Endothelial cell of umbilical vein (primary cell): ENCODE data around the gene HADH.

Experiments used
- CTCF ChIP-seq, 2 donors: IDR thresholded peaks; 1 replicate in 1 of 2; 2 replicates in 1 of 2; pipeline ENCODE4 v1.5.1; 2011; ENCODE audit warnings: low read length in 2 of 2, mild to moderate bottlenecking in 2 of 2, moderate library complexity in 2 of 2, control low read depth in 1 of 2, inconsistent platforms in 1 of 2, low read depth in 1 of 2; ENCODE audit not compliant: insufficient read depth in 1 of 2; ENCODE audit errors: extremely low read depth in 1 of 2
- EZH2 ChIP-seq: IDR thresholded peaks from 2 replicates; pipeline ENCODE4 v1.6.1; 2012; ENCODE audit warnings: borderline replicate concordance, low read depth, mild to moderate bottlenecking, moderate library complexity, low read length, inconsistent platforms; ENCODE audit not compliant: severe bottlenecking
- GATA2 ChIP-seq: IDR thresholded peaks from 2 replicates; pipeline ENCODE4 v1.7.0; 2011; ENCODE audit warnings: low read depth, mild to moderate bottlenecking, moderate library complexity, mixed read lengths, low read length; ENCODE audit not compliant: insufficient read length, insufficient read depth
- JUN ChIP-seq: IDR thresholded peaks from 2 replicates; pipeline ENCODE4 v1.6.1; 2011; ENCODE audit warnings: borderline replicate concordance, low read depth; ENCODE audit not compliant: insufficient read length, insufficient read depth
- MAX ChIP-seq: IDR thresholded peaks from 2 replicates; pipeline ENCODE4 v1.6.1; 2011; ENCODE audit not compliant: insufficient read depth, insufficient read length
- MYC ChIP-seq: IDR thresholded peaks from one replicate; pipeline ENCODE4 v1.6.1; 2011; ENCODE audit warnings: mild to moderate bottlenecking, low read depth, low read length
- POLR2A ChIP-seq: IDR thresholded peaks from 2 replicates; pipeline ENCODE4 v1.6.1; 2012; ENCODE audit warnings: low read depth, mild to moderate bottlenecking, control low read depth, low read length
- POLR2AphosphoS5 ChIP-seq: IDR thresholded peaks from 2 replicates; pipeline ENCODE4 v1.6.1; 2012; ENCODE audit warnings: low read depth, mild to moderate bottlenecking, control low read depth, low read length, moderate library complexity; ENCODE audit not compliant: insufficient read depth

GRCh38 chr4:107977966-107978705 lies 11.6 kb upstream of the HADH start:
- TF ChIP-seq EZH2 = no peak
- TF ChIP-seq CTCF (IDR thresholded peaks at IDR 0.05; ENCODE audit: extremely low read depth in 1 of 2, insufficient read depth in 1 of 2, low read depth in 1 of 2, low read length in 2 of 2) = no peak
- TF ChIP-seq POLR2AphosphoS5 = no peak
- no peak for TF ChIP-seq POLR2A
- TF ChIP-seq MYC = no peak
- no peak for TF ChIP-seq MAX
- TF ChIP-seq GATA2 = no peak
- no peak for TF ChIP-seq JUN
